ENCODE results near the gene TACC2.
"Not testable (repeated sequence)": the region's sequence is repeated elsewhere in the genome, so short reads cannot be mapped to it uniquely, and the experiment has no call there.

Gene TACC2

DNA sequence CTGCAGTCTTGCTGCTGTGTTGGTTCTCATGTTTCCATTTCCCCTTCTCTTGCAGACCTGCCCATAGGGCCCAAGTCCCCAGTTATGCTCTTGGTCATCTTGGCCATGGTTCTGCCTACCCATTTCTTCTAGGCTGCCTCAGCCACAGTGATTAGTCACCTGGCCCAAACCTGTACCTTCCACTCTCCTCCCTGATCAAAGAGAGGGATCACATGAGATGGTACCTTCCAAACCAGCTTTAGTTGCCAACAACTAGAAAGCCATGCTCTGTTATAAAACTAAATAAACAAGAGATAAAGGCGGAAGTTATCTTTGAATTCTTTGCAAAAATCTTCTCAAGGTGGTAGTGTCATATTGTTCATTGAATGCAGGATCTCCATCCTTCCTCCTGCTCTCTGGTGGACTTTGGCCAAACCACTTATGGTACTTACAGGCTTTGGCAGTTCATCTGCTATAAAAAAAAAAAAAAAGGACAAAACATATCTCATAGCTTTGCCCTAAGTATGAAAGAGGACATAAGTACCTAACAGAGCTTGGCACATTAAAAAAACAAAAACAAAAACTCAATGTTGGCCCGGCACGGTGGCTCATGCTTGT lies 25.8 kb downstream of the TACC2 start:
- H3K27ac ChIP-seq (ENCODE audit: low read length), result no peak overlapping the region
- H3K4me1 ChIP-seq (ENCODE audit: control insufficient read depth in 1 of 2, insufficient read depth in 2 of 2, low read length in 2 of 2), result peaks cover 0 to 34% of the 10 kb centered on the region in 2 donors
- H3K36me3 ChIP-seq (ENCODE audit: control insufficient read depth in 1 of 2, insufficient read depth in 2 of 2, low read length in 2 of 2), result no peaks in the 10 kb centered on the region

DNA sequence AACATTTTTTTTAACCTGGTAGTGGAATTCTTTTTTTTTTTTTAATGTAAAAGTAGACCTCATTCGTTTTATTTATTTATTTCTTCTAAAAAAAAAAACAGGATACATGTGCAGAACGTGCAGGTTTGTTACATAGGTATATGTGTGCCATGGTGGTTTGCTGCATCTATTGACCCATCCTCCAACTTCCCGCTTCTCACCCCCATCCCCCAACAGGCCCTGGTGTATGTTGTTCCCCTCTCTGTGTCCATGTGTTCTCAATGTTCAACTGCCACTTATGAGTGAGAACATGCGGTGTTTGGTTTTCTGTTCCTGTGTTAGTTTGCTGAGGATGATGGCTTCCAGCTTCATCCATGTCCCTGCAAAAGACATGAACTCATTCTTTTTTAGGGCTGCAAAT lies 29.0 kb downstream of the TACC2 start:
- H3K9me3 ChIP-seq (ENCODE audit: control insufficient read depth in 1 of 2, low read length in 2 of 2); H3K27me3 ChIP-seq (ENCODE audit: low read depth, low read length); H3K36me3 ChIP-seq (ENCODE audit: control insufficient read depth in 1 of 2, insufficient read depth in 2 of 2, low read length in 2 of 2); H3K4me3 ChIP-seq (ENCODE audit: low read depth in 1 of 2, low read length in 2 of 2): not testable (repeated sequence)
- Histone ChIP-seq H3K27ac (ENCODE audit: low read length) (peak overlapping the region; percentile 91), H3K4me1 (ENCODE audit: control insufficient read depth in 1 of 2, insufficient read depth in 2 of 2, low read length in 2 of 2) (peaks cover 0 to 34% of the 10 kb centered on the region in 2 donors)

More for the DNA sequence above, 25.8 kb downstream of the TACC2 start:
- Histone ChIP-seq H3K27me3 (ENCODE audit: low read depth, low read length) (no peaks in the 10 kb centered on the region), H3K4me3 (ENCODE audit: low read depth in 1 of 2, low read length in 2 of 2) (no peak overlapping the region), H3K9me3 (ENCODE audit: control insufficient read depth in 1 of 2, low read length in 2 of 2) (no peaks in the 10 kb centered on the region)

DNA sequence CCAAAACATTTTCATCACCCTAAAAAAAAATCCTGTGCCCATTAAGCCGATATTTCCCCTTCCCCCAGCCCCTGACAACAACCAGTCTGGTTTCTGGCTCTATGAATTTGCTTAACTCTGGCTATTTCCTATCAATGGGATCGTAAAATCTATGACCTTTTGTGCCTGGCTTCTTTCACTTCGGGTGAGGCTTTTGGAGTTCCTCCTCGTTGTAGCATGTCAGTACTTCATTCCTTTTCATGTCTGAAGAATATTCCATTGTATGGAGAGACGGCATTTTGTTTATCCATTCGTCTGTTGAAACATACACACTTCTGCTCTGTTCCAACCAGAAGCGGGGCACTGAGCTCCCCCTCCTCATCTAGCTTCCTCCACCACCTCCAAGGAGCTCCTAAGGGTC lies 29.5 kb downstream of the TACC2 start:
- H3K36me3 ChIP-seq (ENCODE audit: control insufficient read depth in 1 of 2, insufficient read depth in 2 of 2, low read length in 2 of 2), result no peaks in the 10 kb centered on the region
- no peaks in the 10 kb centered on the region for H3K27me3 ChIP-seq (ENCODE audit: low read depth, low read length)
- H3K4me1 ChIP-seq (ENCODE audit: control insufficient read depth in 1 of 2, insufficient read depth in 2 of 2, low read length in 2 of 2), result peaks cover 0 to 28% of the 10 kb centered on the region in 2 donors
- H3K27ac ChIP-seq (ENCODE audit: low read length), result peak overlapping the region; percentile 91
- H3K4me3 ChIP-seq (ENCODE audit: low read depth in 1 of 2, low read length in 2 of 2), result peak overlapping the region; percentile 22 to 46
- no peaks in the 10 kb centered on the region for H3K9me3 ChIP-seq (ENCODE audit: control insufficient read depth in 1 of 2, low read length in 2 of 2)

DNA sequence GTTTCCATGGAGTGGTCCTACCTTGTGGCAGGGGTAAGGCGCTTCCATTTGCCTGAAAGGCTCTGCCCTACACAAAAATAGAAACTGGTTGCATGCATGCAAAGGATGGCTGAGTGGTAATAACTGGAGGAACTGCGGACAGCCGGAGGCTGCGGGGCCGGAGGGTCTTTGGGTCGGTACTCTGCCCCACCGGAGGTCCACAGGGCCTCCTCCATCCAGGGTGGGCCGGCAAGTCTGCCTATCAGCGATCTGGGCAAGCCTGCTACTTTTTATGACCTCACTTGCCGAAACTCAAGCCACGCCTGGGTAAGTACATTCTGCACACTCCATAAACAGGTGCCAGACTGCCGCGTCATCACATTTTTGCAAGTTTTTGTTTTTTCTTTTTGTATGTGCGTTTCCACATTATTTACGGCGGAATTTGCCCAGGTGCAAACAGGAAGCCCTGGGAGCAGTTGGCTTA lies 30.0 kb downstream of the TACC2 start:
- H3K4me3 ChIP-seq (ENCODE audit: low read depth in 1 of 2, low read length in 2 of 2), result peak overlapping the region; percentile 22 to 46
- peaks cover 0 to 26% of the 10 kb centered on the region in 2 donors for H3K4me1 ChIP-seq (ENCODE audit: control insufficient read depth in 1 of 2, insufficient read depth in 2 of 2, low read length in 2 of 2)
- no peaks in the 10 kb centered on the region for H3K36me3 ChIP-seq (ENCODE audit: control insufficient read depth in 1 of 2, insufficient read depth in 2 of 2, low read length in 2 of 2)
- H3K27ac ChIP-seq (ENCODE audit: low read length), result peak overlapping the region; percentile 91
- H3K9me3 ChIP-seq (ENCODE audit: control insufficient read depth in 1 of 2, low read length in 2 of 2), result no peaks in the 10 kb centered on the region
- no peaks in the 10 kb centered on the region for H3K27me3 ChIP-seq (ENCODE audit: low read depth, low read length)

- Histone ChIP-seq H3K27me3 (ENCODE audit: low read depth, low read length) (no peaks in the 10 kb centered on the region), H3K27ac (ENCODE audit: low read length) (peak overlapping the region; percentile 91), H3K36me3 (ENCODE audit: control insufficient read depth in 1 of 2, insufficient read depth in 2 of 2, low read length in 2 of 2) (no peaks in the 10 kb centered on the region), H3K9me3 (ENCODE audit: control insufficient read depth in 1 of 2, low read length in 2 of 2) (no peaks in the 10 kb centered on the region), H3K4me1 (ENCODE audit: control insufficient read depth in 1 of 2, insufficient read depth in 2 of 2, low read length in 2 of 2) (peaks cover 0 to 26% of the 10 kb centered on the region in 2 donors), H3K4me3 (ENCODE audit: low read depth in 1 of 2, low read length in 2 of 2) (peak overlapping the region; percentile 15 to 46)
Measured at GRCh38 chr10:122019414-122019975, 30.5 kb downstream of the TACC2 start.

DNA sequence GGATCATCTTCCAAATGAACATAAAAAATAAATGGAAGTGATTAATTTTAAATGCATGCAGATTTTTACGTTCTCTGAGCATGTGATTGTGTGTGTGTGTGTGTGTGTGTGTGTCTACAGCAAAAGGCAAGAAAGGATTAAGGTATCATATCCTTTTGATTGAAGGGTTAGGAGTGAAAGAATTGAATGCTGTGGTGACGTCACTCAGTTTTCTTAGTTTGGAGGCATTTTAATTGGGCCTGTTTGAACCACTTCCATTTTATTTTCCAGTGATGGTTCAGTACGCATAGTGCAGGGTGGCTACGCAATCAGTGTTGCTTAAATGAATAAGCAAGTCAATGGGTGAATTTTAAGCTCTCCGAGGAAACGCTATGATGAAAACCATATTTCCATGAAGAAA lies 31.3 kb downstream of the TACC2 start:
- Histone ChIP-seq H3K27ac (ENCODE audit: low read length) (peak overlapping the region; percentile 91), H3K27me3 (ENCODE audit: low read depth, low read length) (no peaks in the 10 kb centered on the region), H3K36me3 (ENCODE audit: control insufficient read depth in 1 of 2, insufficient read depth in 2 of 2, low read length in 2 of 2) (no peaks in the 10 kb centered on the region), H3K4me1 (ENCODE audit: control insufficient read depth in 1 of 2, insufficient read depth in 2 of 2, low read length in 2 of 2) (peaks cover 0 to 23% of the 10 kb centered on the region in 2 donors), H3K4me3 (ENCODE audit: low read depth in 1 of 2, low read length in 2 of 2) (peak overlapping the region in 1 of 2 donors; percentile 13), H3K9me3 (ENCODE audit: control insufficient read depth in 1 of 2, low read length in 2 of 2) (no peaks in the 10 kb centered on the region)

DNA sequence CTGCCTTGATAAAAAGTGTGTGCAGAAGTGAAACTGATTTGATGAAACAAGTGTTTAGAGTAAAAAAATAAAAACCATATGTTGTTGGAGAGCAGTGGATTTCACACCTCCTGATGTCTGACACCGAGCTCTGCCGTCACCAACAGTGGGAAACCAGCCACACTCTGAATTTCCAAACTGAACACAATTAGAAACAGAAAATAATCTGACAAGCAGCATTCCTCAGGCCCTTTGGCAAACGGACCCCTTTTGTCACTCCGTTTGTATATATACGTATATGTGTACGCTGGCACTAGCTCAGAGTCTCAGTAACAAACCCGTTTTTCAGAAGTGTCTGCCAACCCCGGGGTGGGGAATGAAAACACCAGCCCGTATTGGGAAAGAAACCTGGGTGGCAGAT lies 32.4 kb downstream of the TACC2 start:
- Histone ChIP-seq H3K27me3 (ENCODE audit: low read depth, low read length) (no peaks in the 10 kb centered on the region), H3K4me3 (ENCODE audit: low read depth in 1 of 2, low read length in 2 of 2) (peak overlapping the region; percentile 9 to 12), H3K4me1 (ENCODE audit: control insufficient read depth in 1 of 2, insufficient read depth in 2 of 2, low read length in 2 of 2) (peaks cover 0 to 21% of the 10 kb centered on the region in 2 donors), H3K36me3 (ENCODE audit: control insufficient read depth in 1 of 2, insufficient read depth in 2 of 2, low read length in 2 of 2) (no peaks in the 10 kb centered on the region), H3K9me3 (ENCODE audit: control insufficient read depth in 1 of 2, low read length in 2 of 2) (no peaks in the 10 kb centered on the region), H3K27ac (ENCODE audit: low read length) (peak overlapping the region; percentile 77)

GRCh38 chr10:122021828-122022227 lies 32.9 kb downstream of the TACC2 start:
- Histone ChIP-seq H3K4me1 (ENCODE audit: control insufficient read depth in 1 of 2, insufficient read depth in 2 of 2, low read length in 2 of 2) (peaks cover 0 to 21% of the 10 kb centered on the region in 2 donors), H3K9me3 (ENCODE audit: control insufficient read depth in 1 of 2, low read length in 2 of 2) (no peaks in the 10 kb centered on the region), H3K27ac (ENCODE audit: low read length) (peak overlapping the region; percentile 77), H3K4me3 (ENCODE audit: low read depth in 1 of 2, low read length in 2 of 2) (peak overlapping the region; percentile 9 to 12), H3K27me3 (ENCODE audit: low read depth, low read length) (no peaks in the 10 kb centered on the region), H3K36me3 (ENCODE audit: control insufficient read depth in 1 of 2, insufficient read depth in 2 of 2, low read length in 2 of 2) (no peaks in the 10 kb centered on the region)

GRCh38 chr10:122022276-122022675 lies 33.3 kb downstream of the TACC2 start:
- Histone ChIP-seq H3K36me3 (ENCODE audit: control insufficient read depth in 1 of 2, insufficient read depth in 2 of 2, low read length in 2 of 2) (no peaks in the 10 kb centered on the region), H3K4me1 (ENCODE audit: control insufficient read depth in 1 of 2, insufficient read depth in 2 of 2, low read length in 2 of 2) (peaks cover 0 to 21% of the 10 kb centered on the region in 2 donors), H3K27ac (ENCODE audit: low read length) (peak overlapping the region; percentile 77), H3K4me3 (ENCODE audit: low read depth in 1 of 2, low read length in 2 of 2) (no peak overlapping the region), H3K27me3 (ENCODE audit: low read depth, low read length) (no peaks in the 10 kb centered on the region), H3K9me3 (ENCODE audit: control insufficient read depth in 1 of 2, low read length in 2 of 2) (no peaks in the 10 kb centered on the region)

- H3K27ac ChIP-seq (ENCODE audit: low read length); H3K4me3 ChIP-seq (ENCODE audit: low read depth in 1 of 2, low read length in 2 of 2); H3K36me3 ChIP-seq (ENCODE audit: control insufficient read depth in 1 of 2, insufficient read depth in 2 of 2, low read length in 2 of 2); H3K9me3 ChIP-seq (ENCODE audit: control insufficient read depth in 1 of 2, low read length in 2 of 2); H3K27me3 ChIP-seq (ENCODE audit: low read depth, low read length): not testable (repeated sequence)
- H3K4me1 ChIP-seq (ENCODE audit: control insufficient read depth in 1 of 2, insufficient read depth in 2 of 2, low read length in 2 of 2), result peaks cover 0 to 18% of the 10 kb centered on the region in 2 donors
Measured at GRCh38 chr10:122023257-122023656, 34.3 kb downstream of the TACC2 start.

GRCh38 chr10:122029499-122030199 lies 40.7 kb downstream of the TACC2 start:
- no peaks in the 10 kb centered on the region for H3K36me3 ChIP-seq (ENCODE audit: control insufficient read depth in 1 of 2, insufficient read depth in 2 of 2, low read length in 2 of 2)
- peaks cover 0 to 11% of the 10 kb centered on the region in 2 donors for H3K4me1 ChIP-seq (ENCODE audit: control insufficient read depth in 1 of 2, insufficient read depth in 2 of 2, low read length in 2 of 2)
- no peaks in the 10 kb centered on the region for H3K9me3 ChIP-seq (ENCODE audit: control insufficient read depth in 1 of 2, low read length in 2 of 2)
- H3K27ac ChIP-seq (ENCODE audit: low read length), result peak overlapping the region; percentile 72
- no peak overlapping the region for H3K4me3 ChIP-seq (ENCODE audit: low read depth in 1 of 2, low read length in 2 of 2)
- no peaks in the 10 kb centered on the region for H3K27me3 ChIP-seq (ENCODE audit: low read depth, low read length)
